ENCODE measurements around the gene EFEMP2. TPM values are rescaled to one million over a fixed set of nuclear protein-coding genes. Genes with fewer than 3 reads are reported as not detected.

EFEMP2 gene
- total RNA-seq (2014; rRNA removed; shearing (Covaris generic)), result 14.4 and 25.3 TPM in 2 replicates

- peak; percentile 23 for DNase-seq (ENCODE audit: low read depth)
These were observed at the start of gene EFEMP2 for GRCh38 chr11:65872586-65873317. TSS of gene EFEMP2 (minus strand) at chr11:65872800. CDS start at chr11:65872354, 446 bp downstream.

- DNase-seq (ENCODE audit: low read depth), result no peak
These were observed 49.3 kb upstream of the EFEMP2 start for GRCh38 chr11:65921876-65922275.

- DNase-seq (ENCODE audit: low read depth), result no peak
These were observed 48.5 kb upstream of the EFEMP2 start for GRCh38 chr11:65921033-65921555.

GRCh38 chr11:65920372-65920802 is 47.8 kb upstream of the EFEMP2 start:
- DNase-seq (ENCODE audit: low read depth), result no peak

- peak; percentile 41 for DNase-seq (ENCODE audit: low read depth)
These were observed 47.2 kb upstream of the EFEMP2 start for GRCh38 chr11:65919573-65920371.

- DNase-seq (ENCODE audit: low read depth), result peak; percentile 97
These were observed 46.6 kb upstream of the EFEMP2 start, which contains the start of gene DRAP1 for GRCh38 chr11:65919141-65919572. TSS of gene DRAP1 (plus strand) at chr11:65919426. CDS start at chr11:65919502, 76 bp downstream.

- DNase-seq (ENCODE audit: low read depth), result peak; percentile 59
These were observed 45.9 kb upstream of the EFEMP2 start, which contains the start of gene C11orf68 for GRCh38 chr11:65918211-65919140. TSS of gene C11orf68 (minus strand) at chr11:65919062. CDS start at chr11:65919031, 31 bp downstream.

GRCh38 chr11:65917434-65918210 is 45.0 kb upstream of the EFEMP2 start:
- DNase-seq (ENCODE audit: low read depth), result no peak

GRCh38 chr11:65917077-65917433 is 44.5 kb upstream of the EFEMP2 start:
- peak; percentile 22 for DNase-seq (ENCODE audit: low read depth)

GRCh38 chr11:65916391-65916790 is 43.8 kb upstream of the EFEMP2 start:
- peak; percentile 45 for DNase-seq (ENCODE audit: low read depth)

GRCh38 chr11:65915821-65916251 is 43.2 kb upstream of the EFEMP2 start:
- peak; percentile 99 for DNase-seq (ENCODE audit: low read depth)

- DNase-seq (ENCODE audit: low read depth), result peak; percentile 75
These were observed 42.7 kb upstream of the EFEMP2 start for GRCh38 chr11:65915101-65915820.

- DNase-seq (ENCODE audit: low read depth), result peak; percentile 93
These were observed 40.2 kb upstream of the EFEMP2 start for GRCh38 chr11:65912845-65913244.

GRCh38 chr11:65911682-65912568 is 39.3 kb upstream of the EFEMP2 start:
- DNase-seq (ENCODE audit: low read depth), result peak; percentile 99

- DNase-seq (ENCODE audit: low read depth), result no peak
These were observed 35.3 kb upstream of the EFEMP2 start for GRCh38 chr11:65907878-65908277.

GRCh38 chr11:65906602-65907001 is 34.0 kb upstream of the EFEMP2 start:
- DNase-seq (ENCODE audit: low read depth), result peak; percentile 18

GRCh38 chr11:65903715-65904114 is 31.1 kb upstream of the EFEMP2 start:
- no peak for DNase-seq (ENCODE audit: low read depth)

- DNase-seq (ENCODE audit: low read depth), result peak; percentile 98
These were observed 30.5 kb upstream of the EFEMP2 start for GRCh38 chr11:65903068-65903481.

- DNase-seq (ENCODE audit: low read depth), result no peak
These were observed 28.2 kb upstream of the EFEMP2 start for GRCh38 chr11:65900899-65901180.
